Measurements from ENCODE around the gene GNB4.

GRCh38 chr3:179476215-179476614 is 24.9 kb upstream of the GNB4 start:
- TF ChIP-seq, protein P1, sequence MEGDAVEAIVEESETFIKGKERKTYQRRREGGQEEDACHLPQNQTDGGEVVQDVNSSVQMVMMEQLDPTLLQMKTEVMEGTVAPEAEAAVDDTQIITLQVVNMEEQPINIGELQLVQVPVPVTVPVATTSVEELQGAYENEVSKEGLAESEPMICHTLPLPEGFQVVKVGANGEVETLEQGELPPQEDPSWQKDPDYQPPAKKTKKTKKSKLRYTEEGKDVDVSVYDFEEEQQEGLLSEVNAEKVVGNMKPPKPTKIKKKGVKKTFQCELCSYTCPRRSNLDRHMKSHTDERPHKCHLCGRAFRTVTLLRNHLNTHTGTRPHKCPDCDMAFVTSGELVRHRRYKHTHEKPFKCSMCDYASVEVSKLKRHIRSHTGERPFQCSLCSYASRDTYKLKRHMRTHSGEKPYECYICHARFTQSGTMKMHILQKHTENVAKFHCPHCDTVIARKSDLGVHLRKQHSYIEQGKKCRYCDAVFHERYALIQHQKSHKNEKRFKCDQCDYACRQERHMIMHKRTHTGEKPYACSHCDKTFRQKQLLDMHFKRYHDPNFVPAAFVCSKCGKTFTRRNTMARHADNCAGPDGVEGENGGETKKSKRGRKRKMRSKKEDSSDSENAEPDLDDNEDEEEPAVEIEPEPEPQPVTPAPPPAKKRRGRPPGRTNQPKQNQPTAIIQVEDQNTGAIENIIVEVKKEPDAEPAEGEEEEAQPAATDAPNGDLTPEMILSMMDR (IDR thresholded peaks at IDR 0.05; ENCODE audit: low read depth, low read length): no peak
- no peak for TF ChIP-seq EZH2phosphoT487 (IDR thresholded peaks at IDR 0.05; ENCODE audit: low read depth)
